HepG2 (cell line): ENCODE data around the gene ZNF425. TPM values are rescaled to one million over a fixed set of nuclear protein-coding genes. Genes with fewer than 3 reads are reported as not detected.

Source experiments
- CC2D1A ChIP-seq: sonication (generic); formaldehyde crosslinking; IDR thresholded peaks from 2 replicates; pipeline ENCODE4 v1.8.1; 2023; ENCODE audit warnings: mild to moderate bottlenecking, missing genetic modification reagents
- CHCHD3 ChIP-seq: sonication (generic); formaldehyde crosslinking; IDR thresholded peaks from 2 replicates; pipeline ENCODE4 v1.8.0; 2022; ENCODE audit warnings: mild to moderate bottlenecking, missing genetic modification reagents, moderate library complexity
- KDM1A ChIP-seq: IDR thresholded peaks from 2 replicates; pipeline ENCODE4 v1.6.1; 2016; ENCODE audit warnings: missing compliant biosample characterization
- MED13 ChIP-seq: sonication (generic); formaldehyde crosslinking; IDR thresholded peaks from 2 replicates; pipeline ENCODE4 v1.5.0; 2020; ENCODE audit warnings: missing genetic modification reagents
- NPAS2 ChIP-seq: sonication (generic); formaldehyde crosslinking; IDR thresholded peaks from 2 replicates; pipeline ENCODE4 v1.8.0; 2022; ENCODE audit warnings: mild to moderate bottlenecking, missing genetic modification reagents, borderline replicate concordance
- RAD51 ChIP-seq: fragments of 450-650 bp; IDR thresholded peaks from 2 replicates; pipeline ENCODE4 v1.6.1; 2016; ENCODE audit warnings: borderline replicate concordance
- SALL1 ChIP-seq: sonication (generic); formaldehyde crosslinking; IDR thresholded peaks from 2 replicates; pipeline ENCODE4 v1.8.0; 2022; ENCODE audit warnings: mild to moderate bottlenecking, missing genetic modification reagents
- STAG1 ChIP-seq: sonication (generic); formaldehyde crosslinking; IDR thresholded peaks from 2 replicates; pipeline ENCODE4 v1.4.0; 2020; ENCODE audit warnings: missing genetic modification reagents
- STAT5B ChIP-seq: sonication (generic); formaldehyde crosslinking; IDR thresholded peaks from 2 replicates; pipeline ENCODE4 v1.4.0; 2020; ENCODE audit warnings: missing genetic modification reagents
- THYN1 ChIP-seq: sonication (generic); formaldehyde crosslinking; IDR thresholded peaks from 2 replicates; pipeline ENCODE4 v1.8.1; 2023; ENCODE audit warnings: low read depth, mild to moderate bottlenecking, moderate library complexity, missing genetic modification reagents, borderline replicate concordance
- U2AF2 ChIP-seq: fragments of 200-400 bp; formaldehyde crosslinking; IDR thresholded peaks from 2 replicates; pipeline ENCODE4 v1.6.1; 2017; ENCODE audit warnings: low read depth, mild to moderate bottlenecking, low read length
- ZBTB42 ChIP-seq: sonication (generic); formaldehyde crosslinking; IDR thresholded peaks from 2 replicates; pipeline ENCODE4 v1.5.0; 2020; ENCODE audit warnings: mild to moderate bottlenecking, missing genetic modification reagents
- ZNF12 ChIP-seq: sonication (generic); formaldehyde crosslinking; IDR thresholded peaks from 2 replicates; pipeline ENCODE4 v1.5.0; 2020; ENCODE audit warnings: missing genetic modification reagents
- ZNF124 ChIP-seq: sonication (generic); formaldehyde crosslinking; IDR thresholded peaks from 2 replicates; pipeline ENCODE4 v1.4.0; 2020; ENCODE audit warnings: missing genetic modification reagents
- ZNF232 ChIP-seq: sonication (generic); formaldehyde crosslinking; IDR thresholded peaks from 2 replicates; pipeline ENCODE4 v1.4.0; 2020; ENCODE audit warnings: missing genetic modification reagents, borderline replicate concordance
- ZNF256 ChIP-seq: sonication (generic); formaldehyde crosslinking; conservative IDR thresholded peaks from 2 replicates; pipeline ENCODE4 v1.4.0; 2020; ENCODE audit warnings: missing genetic modification reagents
- ZNF331 ChIP-seq: sonication (generic); formaldehyde crosslinking; IDR thresholded peaks from 2 replicates; pipeline ENCODE4 v1.4.0; 2020; ENCODE audit warnings: missing genetic modification reagents
- ZNF652 ChIP-seq: IDR thresholded peaks from 2 replicates; pipeline ENCODE4 v1.6.1; 2016; ENCODE audit warnings: low read depth, borderline replicate concordance
- polyA plus RNA-seq, 8 experiments: library from polyadenylated mRNA; depleted of rRNA in 3 of 8; stranded (reverse) in 7 of 8; unstranded in 1 of 8; fragments of >200 nt; fragmentation: Illumina TruSeq in 4 of 8; extraction: Trizol in 4 of 8; gene quantifications; 2 replicates each; pipeline versions ENCODE4 v1.2.1 to v1.2.3, GENCODE V29; 2011 to 2016; ENCODE audit warnings: low read depth in 4 of 8, missing spikeins in 1 of 8, mixed read lengths in 1 of 8; ENCODE audit not compliant: insufficient read depth in 1 of 8
- total RNA-seq, 5 experiments: library from RNA; depleted of rRNA; stranded (reverse); fragments of >200 nt; fragmentation: Illumina TruSeq; extraction: Trizol; gene quantifications; 2 replicates each; pipeline ENCODE4 v1.2.3, GENCODE V29; 2016; ENCODE audit warnings: low read depth in 1 of 5
- TF ChIP-seq, protein P1 (sequence below): sonication (generic); formaldehyde crosslinking; IDR thresholded peaks from 2 replicates; pipeline ENCODE4 v1.5.0; 2020; ENCODE audit warnings: missing genetic modification reagents
- TF ChIP-seq, protein P2 (sequence below): sonication (generic); formaldehyde crosslinking; IDR thresholded peaks from 2 replicates; pipeline ENCODE4 v1.8.1; 2023; ENCODE audit warnings: mild to moderate bottlenecking, missing genetic modification reagents, borderline replicate concordance
- TF ChIP-seq, protein P3 (sequence below): IDR thresholded peaks from 2 replicates; pipeline ENCODE4 v1.6.1; 2016
- TF ChIP-seq, protein P4 (sequence below): sonication (generic); formaldehyde crosslinking; IDR thresholded peaks from 2 replicates; pipeline ENCODE4 v1.4.0; 2020; ENCODE audit warnings: mild to moderate bottlenecking, missing genetic modification reagents
- TF ChIP-seq, protein P5 (sequence below): sonication (generic); formaldehyde crosslinking; IDR thresholded peaks from 2 replicates; pipeline ENCODE4 v1.8.0; 2022; ENCODE audit warnings: low read depth, missing genetic modification reagents
- TF ChIP-seq, protein P6 (sequence below): IDR thresholded peaks from 2 replicates; pipeline ENCODE4 v1.6.1; 2016; ENCODE audit warnings: mild to moderate bottlenecking, missing biosample characterization, missing genetic modification reagents
- TF ChIP-seq, protein P7 (sequence below): sonication (generic); formaldehyde crosslinking; IDR thresholded peaks from 2 replicates; pipeline ENCODE4 v1.4.0; 2020; ENCODE audit warnings: mild to moderate bottlenecking, low read depth, missing genetic modification reagents

Gene ZNF425
- total and polyA plus RNA-seq, 2 of the 13 experiments (the other 11 are each of a cell fraction or from before 2014, with no cell fraction given), result 0.51 to 1.1 TPM

DNA sequence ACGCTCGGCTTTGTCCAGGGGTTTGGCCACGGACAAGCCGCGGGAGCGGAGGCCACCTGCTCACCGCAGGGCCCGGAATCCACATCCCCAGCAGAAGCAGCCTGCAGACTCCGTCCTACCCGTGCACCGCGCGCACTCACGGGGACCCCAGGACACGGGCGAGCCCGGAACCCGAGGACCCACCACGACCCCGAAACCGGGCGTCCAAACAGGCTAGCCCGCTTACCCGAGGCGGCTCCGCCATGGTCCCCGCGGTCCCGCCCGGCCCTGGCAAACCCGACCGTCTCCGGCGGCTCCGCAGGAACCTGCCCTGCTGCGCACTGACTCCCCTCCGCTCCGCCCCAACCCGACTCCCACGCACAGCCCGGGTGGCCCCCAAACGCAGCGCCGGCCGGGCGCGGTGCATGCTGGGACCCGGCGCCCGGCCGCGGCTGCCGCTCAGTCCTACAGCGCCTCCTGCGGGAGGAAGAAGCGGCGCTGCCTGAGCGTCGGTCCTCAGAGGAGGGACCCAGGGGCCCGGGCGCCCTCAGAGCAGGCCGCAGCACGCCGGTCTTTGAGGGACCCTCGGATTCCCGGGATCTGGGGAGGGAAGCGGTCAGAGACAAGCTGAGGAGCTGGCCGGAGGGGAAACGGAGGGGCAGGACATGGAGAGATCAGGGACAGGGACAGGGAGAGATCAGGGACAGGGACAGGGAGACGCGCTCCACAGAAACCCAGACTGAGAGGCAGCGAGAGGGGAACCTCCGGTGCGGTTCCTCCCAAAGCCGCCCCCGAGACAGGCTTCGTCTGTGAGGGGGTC is 35.5 kb downstream of the ZNF425 start, which contains the start of gene ZNF786 (continued):
- TF ChIP-seq, protein P1, sequence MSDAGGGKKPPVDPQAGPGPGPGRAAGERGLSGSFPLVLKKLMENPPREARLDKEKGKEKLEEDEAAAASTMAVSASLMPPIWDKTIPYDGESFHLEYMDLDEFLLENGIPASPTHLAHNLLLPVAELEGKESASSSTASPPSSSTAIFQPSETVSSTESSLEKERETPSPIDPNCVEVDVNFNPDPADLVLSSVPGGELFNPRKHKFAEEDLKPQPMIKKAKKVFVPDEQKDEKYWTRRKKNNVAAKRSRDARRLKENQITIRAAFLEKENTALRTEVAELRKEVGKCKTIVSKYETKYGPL (CRISPR knock-in tag), result 0 out of 2 replicates have a peak, but pooled peaks have one; percentile 39
- TF ChIP-seq CC2D1A, result no peak
- TF ChIP-seq NPAS2 (CRISPR knock-in tag), result no peak
- 0 out of 2 replicates have a peak, but pooled peaks have one; percentile 20 for TF ChIP-seq ZNF12 (CRISPR knock-in tag)
- TF ChIP-seq U2AF2, result no peak
- no peak for TF ChIP-seq STAT5B (CRISPR knock-in tag)
- no peak for TF ChIP-seq ZNF652 (CRISPR knock-in tag)
- TF ChIP-seq ZBTB42, result peak; percentile 96
- TF ChIP-seq, protein P2, sequence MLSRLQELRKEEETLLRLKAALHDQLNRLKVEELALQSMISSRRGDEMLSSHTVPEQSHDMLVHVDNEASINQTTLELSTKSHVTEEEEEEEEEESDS (CRISPR knock-in tag), result peak; percentile 37; the same call in 1 of the 2 replicates
- TF ChIP-seq, protein P3, sequence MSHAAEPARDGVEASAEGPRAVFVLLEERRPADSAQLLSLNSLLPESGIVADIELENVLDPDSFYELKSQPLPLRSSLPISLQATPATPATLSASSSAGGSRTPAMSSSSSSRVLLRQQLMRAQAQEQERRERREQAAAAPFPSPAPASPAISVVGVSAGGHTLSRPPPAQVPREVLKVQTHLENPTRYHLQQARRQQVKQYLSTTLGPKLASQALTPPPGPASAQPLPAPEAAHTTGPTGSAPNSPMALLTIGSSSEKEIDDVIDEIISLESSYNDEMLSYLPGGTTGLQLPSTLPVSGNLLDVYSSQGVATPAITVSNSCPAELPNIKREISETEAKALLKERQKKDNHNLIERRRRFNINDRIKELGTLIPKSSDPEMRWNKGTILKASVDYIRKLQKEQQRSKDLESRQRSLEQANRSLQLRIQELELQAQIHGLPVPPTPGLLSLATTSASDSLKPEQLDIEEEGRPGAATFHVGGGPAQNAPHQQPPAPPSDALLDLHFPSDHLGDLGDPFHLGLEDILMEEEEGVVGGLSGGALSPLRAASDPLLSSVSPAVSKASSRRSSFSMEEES (CRISPR knock-in tag), result no peak
- TF ChIP-seq ZNF232 (CRISPR knock-in tag), result peak; percentile 45; the same call in 1 of the 2 replicates
- TF ChIP-seq, protein P4, sequence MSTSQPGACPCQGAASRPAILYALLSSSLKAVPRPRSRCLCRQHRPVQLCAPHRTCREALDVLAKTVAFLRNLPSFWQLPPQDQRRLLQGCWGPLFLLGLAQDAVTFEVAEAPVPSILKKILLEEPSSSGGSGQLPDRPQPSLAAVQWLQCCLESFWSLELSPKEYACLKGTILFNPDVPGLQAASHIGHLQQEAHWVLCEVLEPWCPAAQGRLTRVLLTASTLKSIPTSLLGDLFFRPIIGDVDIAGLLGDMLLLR (CRISPR knock-in tag), result no peak; the same call in 1 of the 2 replicates
- TF ChIP-seq STAG1 (CRISPR knock-in tag), result peak; percentile 67
- TF ChIP-seq, protein P5, sequence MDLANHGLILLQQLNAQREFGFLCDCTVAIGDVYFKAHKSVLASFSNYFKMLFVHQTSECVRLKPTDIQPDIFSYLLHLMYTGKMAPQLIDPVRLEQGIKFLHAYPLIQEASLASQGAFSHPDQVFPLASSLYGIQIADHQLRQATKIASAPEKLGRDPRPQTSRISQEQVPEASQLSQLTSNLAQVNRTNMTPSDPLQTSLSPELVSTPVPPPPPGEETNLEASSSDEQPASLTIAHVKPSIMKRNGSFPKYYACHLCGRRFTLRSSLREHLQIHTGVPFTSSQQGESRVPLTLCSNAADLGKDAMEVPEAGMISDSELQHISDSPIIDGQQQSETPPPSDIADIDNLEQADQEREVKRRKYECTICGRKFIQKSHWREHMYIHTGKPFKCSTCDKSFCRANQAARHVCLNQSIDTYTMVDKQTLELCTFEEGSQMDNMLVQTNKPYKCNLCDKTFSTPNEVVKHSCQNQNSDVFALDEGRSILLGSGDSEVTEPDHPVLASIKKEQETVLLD (CRISPR knock-in tag), result peak; percentile 53
- TF ChIP-seq KDM1A (CRISPR knock-in tag), result no peak
- TF ChIP-seq CHCHD3 (CRISPR knock-in tag), result 0 out of 2 replicates have a peak, but pooled peaks have one; percentile 69
- TF ChIP-seq ZNF124, result 0 out of 2 replicates have a peak, but pooled peaks have one; percentile 53
- TF ChIP-seq ZNF331 (CRISPR knock-in tag), result 0 out of 2 replicates have a peak, but pooled peaks have one; percentile 31
- TF ChIP-seq ZNF256 (CRISPR knock-in tag), result no peak
- no peak for TF ChIP-seq RAD51
- TF ChIP-seq MED13 (CRISPR knock-in tag), result peak; percentile 39; the same call in 1 of the 2 replicates
- TF ChIP-seq, protein P6, sequence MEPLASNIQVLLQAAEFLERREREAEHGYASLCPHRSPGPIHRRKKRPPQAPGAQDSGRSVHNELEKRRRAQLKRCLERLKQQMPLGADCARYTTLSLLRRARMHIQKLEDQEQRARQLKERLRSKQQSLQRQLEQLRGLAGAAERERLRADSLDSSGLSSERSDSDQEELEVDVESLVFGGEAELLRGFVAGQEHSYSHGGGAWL (CRISPR knock-in tag), result peak; percentile 59; the same call in 1 of the 2 replicates
- TF ChIP-seq, protein P7, sequence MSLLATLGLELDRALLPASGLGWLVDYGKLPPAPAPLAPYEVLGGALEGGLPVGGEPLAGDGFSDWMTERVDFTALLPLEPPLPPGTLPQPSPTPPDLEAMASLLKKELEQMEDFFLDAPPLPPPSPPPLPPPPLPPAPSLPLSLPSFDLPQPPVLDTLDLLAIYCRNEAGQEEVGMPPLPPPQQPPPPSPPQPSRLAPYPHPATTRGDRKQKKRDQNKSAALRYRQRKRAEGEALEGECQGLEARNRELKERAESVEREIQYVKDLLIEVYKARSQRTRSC, result no peak
- no peak for TF ChIP-seq THYN1 (CRISPR knock-in tag)
- TF ChIP-seq SALL1 (CRISPR knock-in tag), result 0 out of 2 replicates have a peak, but pooled peaks have one; percentile 48
